GM21515 (cell line): ENCODE data around the gene JPH4.
"Not testable (repeated sequence)": the region's sequence is repeated elsewhere in the genome, so short reads cannot be mapped to it uniquely, and the experiment has no call there.

ENCODE experiments used
- ATAC-seq: cut with Tn5 transposase; IDR thresholded peaks from one replicate; pipeline ENCODE4 v1.9.1; 2021; ENCODE audit not compliant: unreplicated experiment

JPH4 gene

DNA sequence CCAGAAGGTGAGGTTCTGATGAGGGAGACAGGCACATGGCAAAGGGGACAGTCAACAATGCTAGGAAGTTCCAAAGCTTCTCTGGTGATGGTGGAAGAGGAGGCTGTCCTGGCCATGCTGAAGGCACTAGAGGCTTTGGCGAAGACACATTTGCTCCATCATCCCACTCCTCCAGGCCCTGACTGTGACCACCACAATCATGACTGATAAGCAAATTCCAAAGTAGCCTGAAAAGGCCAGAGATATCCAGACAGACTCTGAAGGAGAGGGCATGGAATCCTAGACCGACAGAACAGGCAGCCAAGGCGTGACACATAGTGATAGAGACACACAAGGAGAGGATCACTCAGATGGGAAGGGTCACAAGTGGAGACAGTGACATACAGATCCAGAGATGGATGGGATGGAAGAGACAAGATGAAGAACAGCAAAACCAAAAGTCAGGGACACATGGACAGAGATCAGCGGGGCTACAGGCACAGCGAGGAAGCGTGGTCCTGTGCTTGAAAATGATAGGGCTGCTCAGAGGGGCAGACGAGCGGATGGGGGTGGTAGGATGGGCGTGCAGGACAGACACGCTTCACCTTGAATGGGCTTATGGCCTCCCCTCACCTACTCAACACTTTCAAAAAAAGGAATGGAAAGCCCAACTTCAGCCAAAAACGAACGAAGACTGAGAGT is 28.3 kb downstream of the JPH4 start:
- ATAC-seq = no peak

DNA sequence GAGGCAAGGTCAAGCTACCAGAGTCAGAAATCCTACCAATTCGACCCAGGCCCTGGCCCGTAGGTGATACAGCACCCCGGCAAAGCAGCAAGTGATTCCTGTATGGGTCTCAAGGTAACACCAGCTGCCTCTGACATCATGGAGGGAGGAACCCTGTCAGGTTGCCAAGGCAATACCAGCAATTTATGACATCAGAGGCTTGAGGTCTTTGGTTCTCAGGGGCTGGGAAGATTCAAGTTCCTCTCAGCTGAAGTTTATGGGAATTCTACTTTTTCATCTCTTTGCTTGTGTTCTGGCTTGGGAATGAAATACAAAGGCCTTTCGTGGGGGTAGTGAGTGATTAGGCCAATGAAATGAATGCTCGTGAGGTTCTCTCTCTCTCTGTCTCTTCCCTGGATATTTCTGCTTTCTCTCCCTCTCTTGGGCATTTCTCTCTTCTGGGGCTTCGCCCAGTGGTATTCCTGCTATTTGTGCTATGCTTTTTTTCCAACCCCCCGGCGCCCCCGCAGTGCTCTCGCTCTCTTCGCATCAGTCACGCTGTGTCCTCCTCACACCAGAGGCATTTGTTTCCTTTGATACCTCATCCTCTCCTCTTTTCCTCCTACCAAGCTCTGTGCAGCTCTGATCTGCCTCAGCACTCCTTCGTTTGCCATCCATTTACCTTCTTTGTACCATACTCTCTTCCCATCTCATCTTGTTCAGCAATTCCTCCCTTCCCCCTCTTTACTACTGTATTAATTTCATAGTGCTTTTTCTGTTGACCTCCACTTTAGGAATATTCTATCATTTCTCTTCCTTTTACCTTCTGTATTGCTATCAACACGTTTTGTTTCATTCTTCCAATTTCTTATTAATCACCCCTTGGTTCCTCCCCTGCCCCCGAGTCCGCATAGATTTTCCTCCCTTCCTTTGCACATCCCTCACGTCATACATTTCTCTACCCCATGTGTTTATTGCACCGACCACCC is 30.0 kb downstream of the JPH4 start:
- no peak for ATAC-seq

DNA sequence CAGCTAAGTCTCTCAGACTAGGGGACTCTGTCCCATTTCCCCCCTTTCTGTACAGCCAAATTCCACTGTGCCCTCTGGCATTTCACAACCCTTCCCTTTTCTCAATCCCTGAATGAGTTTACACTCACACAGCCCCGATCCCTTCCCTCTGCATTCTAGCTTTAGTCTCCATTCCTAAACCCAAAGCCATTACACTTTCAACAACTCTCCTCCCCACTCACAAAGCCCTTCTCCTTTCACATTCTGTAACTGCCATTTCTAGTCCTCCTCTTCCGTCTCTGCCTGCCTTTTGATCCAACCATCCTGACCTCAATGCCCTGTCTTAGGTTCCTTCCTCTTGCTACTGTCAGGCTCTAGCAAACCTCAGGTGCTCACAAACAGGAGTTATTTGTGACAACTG is 30.7 kb downstream of the JPH4 start:
- ATAC-seq = no peak

DNA sequence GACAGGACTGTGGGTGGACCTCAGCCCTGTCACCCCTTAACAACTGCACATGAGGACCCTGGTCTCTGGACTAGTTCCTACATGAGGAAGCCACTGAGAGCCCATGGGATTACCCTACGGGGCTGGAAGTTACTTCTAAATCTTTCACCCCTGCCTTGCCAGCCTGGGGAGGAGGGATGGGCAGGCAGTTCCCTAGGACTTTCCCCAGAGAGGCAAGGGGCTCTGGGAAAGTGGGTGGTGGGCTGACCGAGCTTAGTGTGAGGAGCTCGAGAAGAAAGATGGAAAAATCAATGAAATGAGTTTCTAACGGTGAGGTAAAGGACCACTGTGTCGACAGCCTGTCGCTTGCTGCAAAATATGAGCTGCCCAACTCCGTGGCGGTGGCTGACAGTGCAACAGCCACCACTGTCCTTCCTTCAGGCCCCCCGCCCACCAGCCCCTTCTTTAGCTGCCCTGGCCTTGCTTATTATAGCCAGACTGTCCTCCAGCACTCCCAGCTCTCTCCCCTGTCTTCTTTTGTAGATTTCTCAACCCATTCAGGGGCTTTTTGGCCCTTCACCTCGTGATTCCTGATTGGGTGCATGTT is 32.0 kb downstream of the JPH4 start:
- ATAC-seq = no peak

DNA sequence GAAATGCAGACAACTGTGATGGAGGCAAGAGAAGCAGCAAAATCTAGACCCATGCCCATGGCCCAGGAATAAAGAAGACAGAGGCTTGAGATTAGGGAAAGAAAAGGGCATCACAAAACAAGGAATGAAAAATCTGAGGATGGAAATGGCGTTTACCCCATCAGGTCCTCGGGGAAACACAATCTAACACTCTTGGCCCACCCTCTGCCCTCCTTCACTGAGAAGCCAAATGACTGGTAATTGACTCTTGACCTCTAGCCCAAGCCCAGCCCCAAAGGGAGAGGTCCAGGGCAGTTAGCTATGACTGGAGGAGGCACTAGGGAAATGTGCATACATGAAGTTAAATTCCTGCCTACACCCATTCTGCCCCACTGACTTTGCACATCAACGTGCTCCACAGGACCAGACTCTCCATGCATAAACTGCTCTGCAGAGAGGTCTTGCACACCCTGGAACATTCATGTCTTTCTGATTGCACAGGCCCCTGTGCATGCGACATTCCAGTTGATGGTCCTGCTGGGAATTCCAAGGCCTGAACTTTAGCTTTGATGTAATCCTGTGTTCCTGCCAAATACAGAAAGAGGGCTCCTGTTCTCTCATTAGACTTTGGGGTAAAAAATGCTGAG is 32.7 kb downstream of the JPH4 start:
- no peak for ATAC-seq

DNA sequence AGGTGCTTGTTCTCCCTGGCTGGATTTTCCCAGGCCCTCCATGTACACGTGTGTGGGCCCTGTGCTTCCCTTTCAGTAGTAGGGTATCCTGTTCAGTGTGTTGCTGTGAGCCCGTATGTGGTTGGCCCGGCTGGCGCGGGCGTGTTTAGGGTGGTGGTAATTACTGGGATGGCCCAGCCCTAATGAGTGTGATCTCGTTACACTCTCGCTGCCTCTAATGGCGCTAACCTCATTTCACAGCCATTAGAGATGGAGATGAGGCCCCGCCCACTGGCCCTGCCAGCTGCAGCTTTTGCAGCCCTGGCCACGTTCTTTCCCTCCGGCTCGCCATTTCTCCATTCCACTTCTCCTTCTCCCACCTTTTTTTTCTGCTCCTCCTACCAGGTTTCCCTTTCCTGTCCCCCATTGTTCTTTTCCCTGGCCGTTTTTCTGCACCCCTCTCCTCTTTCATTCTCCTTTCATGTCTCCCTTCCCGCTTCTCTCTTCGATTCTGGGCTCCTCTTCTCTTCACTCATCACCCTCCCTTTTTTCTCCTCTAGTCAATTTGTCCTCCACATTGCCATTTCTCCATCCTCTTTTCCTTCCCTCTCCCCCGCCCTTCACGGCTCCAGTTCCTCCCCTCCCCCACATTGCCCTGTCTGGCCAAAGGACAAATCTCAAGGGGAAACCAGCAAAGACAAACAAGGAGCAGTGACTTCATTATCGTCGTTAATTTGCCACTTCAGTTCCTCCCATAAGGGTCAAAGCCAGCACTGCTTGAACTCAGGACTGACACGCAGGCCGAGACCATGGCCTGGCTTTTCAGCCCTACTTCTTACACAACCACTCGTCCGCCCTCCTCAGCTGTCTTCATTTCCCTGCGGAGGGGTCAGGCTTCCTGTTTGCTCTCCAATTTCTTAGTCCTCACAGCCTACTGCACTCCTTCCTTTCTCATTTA is 33.8 kb downstream of the JPH4 start:
- no peak for ATAC-seq

DNA sequence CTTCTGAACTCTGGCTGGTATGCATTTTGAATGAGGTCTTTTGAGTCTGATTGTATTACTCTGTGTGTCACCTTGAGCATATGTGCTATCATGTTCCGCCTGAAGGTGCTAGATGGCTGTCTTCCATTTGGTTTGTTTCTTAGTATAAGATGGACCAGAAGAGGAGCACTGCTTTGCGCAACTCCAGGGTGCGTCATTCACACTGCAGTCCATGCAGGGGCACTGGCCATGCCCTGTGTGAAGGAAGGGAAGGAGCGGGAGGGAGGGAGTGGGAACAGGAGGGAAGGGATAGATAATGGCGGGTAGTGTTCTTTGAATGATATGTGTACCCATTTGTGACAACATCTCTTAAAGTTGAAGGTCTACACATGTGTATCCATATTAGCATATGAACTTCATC is 35.2 kb downstream of the JPH4 start:
- no peak for ATAC-seq

DNA sequence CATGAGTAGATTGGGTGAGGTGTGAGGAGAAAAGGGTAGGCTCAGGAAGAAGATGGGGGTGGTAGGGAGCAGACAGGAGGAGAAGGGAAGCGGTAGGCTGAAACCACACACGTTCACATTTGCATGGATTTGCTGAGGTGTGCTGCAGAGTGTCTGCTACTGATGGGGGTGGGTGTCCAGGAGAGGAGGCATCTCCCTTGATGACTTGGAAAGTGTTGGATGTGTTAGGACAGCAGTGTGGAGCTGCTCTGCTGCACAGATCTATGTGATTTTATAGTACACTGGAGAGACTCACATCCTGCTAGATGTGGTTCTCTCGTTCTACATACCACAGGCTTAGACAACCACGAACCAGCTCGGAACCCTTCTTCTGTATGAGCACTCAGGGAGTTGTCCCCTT is 36.3 kb downstream of the JPH4 start:
- no peak for ATAC-seq

DNA sequence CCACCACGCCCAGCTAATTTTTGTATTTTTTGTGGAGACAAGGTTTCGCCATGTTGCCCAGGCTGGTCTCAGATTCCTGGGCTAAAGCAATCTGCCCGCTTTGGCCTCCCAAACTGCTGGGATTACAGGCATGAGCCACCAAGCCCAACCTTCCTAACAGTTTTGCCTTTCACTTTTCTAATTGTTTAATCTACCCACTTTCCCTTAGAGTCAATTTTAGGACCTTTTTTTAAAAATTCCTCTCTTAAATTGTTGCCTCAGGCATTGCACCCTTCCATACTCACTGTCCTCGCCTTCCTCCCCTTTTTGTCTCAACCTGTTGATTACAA is 38.5 kb downstream of the JPH4 start:
- ATAC-seq = no peak

DNA sequence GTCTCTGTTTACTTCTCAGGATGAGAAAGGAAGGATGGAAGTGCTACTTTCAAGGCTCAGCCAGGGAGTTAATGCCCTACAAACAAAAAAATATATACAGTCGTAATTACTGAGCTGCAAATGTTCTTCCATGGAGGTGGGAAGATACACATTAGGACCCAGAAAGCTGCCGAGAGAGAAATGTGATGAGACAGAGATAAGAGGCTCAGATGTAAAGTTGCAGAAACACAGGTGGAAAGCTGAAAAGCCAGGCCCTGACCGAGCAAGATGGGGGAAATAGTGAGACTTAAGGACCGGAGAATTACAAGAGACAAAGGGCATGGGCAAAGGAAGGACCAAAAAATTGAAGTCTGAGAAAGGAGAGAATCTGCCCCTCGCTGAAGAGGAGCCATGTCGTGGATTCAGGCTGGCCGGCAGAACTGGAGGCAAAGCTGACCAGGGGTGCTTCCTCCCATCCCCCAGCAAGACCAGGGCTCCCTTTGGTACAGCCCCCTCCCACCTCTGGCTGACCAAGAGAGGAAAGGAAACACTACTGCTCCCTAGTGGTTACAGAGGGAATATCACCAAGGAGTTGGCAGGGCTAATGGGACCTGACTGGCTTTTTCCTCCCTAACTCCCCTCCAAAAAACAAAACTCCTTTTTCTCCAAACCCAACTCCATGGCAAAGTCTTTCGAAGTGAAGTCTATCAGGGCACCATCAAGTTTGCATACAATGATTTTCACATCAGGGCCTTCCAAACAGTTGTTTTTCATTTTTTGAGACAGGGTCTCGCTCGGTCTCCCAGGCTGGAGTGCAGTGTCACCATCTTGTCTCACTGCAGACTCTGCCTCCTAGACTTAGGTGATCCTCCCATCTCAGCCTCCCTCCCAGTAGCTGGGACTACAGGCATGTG is 39.1 kb downstream of the JPH4 start:
- no peak for ATAC-seq

DNA sequence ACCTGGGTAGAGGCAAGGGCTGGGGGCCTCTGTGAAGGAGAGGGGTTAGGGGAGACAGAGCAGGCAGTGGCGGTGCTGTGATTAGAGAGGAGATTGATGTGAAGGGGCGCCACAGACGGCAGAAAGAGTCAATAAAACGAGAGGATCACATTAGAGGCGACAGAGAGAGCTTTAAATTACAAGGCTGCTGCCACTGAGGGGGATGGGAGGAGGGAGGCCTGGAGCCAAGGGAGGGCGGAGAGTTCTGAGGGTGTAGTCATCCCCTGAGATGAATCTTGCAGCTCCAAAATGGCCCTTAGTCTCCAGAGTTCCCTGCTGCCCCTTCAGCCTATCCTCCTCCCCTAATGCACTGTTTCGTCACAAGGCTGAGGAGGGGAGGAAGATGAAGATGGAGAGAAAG is 39.8 kb downstream of the JPH4 start:
- no peak for ATAC-seq

DNA sequence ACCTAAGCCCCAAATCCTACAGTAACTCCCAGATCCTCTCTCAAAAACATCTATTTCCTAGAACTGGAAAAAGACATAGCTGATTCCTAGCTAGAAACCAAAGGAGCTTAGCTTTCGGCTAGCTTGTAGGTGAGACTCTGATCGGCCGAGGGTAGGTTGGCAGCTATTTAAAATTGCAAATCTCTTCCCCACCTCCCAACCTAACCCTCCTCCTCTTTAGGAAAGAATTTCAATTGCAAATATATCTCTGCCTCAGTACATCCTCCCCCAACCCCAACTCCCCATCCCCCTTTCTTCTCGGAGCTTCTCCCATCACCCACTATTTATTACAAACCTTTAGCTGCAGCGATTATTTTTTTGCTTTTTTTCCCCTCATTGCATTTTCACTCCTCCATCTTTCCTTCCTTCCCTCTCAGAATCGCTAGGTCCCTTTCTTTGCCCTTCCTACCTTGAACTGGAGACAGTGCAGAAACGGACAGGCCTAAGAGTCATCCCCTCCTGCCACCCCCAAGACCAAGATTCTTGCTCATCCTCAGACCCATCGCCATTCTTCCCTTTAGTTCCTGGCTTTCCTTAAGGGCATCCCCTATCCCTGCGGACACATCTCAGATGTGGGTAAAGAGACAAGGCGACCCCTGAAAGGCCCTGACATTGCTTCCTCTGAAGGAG is 40.4 kb downstream of the JPH4 start:
- ATAC-seq = no peak

DNA sequence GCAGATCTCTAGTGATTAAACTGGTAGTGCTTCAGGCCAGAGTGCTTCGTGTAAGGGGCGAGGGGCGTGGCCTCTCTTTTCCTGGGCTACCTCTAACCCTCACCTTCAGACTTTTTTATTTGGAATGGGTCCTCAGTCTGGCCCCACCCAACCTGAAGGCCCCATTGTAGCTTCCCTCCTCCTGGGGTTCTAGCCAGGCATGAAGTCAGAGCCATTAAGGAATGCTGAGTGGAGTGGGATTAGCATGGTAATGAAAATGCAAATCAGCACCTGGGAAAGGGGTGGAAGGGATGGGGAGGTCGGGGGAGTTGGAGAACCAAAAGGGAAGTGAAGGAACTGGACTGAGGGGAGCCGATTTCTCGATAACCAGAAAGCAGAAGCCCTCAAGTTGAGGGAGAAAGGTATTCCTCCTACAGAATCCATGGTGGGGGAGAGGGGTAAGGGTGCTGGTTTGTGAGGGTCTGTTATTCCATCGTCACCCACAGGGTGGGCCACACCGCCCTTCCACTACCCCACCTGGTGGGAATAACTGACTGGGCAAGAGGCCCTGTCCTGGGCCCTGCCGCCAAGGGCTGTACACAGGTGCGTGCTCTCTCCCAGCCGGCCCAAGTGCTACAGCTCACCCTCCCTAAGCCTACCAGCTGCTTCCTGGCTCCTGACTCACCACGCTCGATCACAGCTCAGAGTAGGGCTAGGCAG is 41.1 kb downstream of the JPH4 start:
- no peak for ATAC-seq

DNA sequence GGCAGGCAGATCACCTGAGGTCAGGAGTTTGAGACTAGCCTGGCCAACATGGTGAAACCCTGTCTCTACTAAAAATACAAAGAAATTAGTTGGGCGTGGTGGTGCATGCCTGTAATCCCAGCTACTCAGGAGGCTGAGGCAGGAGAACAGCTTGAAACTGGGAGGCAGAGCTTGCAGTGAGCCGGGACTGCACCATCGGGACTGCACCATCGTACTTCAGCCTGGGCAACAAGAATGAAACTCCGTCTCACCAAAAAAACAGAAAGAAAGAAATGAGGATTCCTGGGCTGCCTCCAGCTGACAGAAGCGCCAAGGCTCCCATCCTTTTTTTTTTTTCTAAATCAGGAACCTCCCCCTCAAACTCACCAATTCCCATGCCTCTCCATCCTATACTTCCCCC is 41.7 kb downstream of the JPH4 start:
- ATAC-seq = not testable (repeated sequence)

DNA sequence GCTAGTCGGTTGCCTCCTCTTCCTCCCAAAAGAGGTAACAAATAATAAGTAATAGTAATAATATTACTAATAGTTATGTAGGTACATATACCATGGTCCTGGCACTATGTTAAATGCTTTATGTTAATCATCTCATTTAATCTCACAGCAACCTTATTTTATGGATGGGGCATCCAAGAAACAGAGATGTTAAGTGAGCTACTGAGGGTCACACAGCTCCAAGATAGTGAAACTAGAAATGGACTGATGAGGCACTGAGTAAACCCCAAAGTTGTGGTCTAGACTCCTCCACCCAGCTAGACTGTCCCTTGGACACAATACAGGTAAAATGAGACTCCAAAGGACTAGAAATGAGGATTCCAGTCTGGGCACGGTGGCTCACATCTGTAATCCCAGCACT is 42.1 kb downstream of the JPH4 start:
- no peak for ATAC-seq

DNA sequence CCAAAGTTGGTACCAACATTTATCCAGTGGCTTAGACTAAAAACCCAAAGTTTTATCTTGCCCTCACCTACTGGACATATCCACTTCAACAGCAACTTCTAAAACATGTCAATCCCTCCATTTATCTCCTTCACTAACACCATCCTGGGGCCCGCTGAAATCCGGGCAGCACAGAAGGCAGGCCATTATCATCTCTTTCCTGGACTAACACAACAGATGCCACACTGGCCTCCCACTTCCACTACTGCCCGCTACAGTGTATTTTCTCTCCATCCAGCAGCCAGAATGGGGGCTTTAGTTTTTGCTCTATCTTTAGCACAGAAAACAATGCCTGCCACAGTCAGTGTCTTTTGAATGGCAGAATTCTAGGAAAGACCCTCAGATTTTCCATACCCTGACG is 42.6 kb downstream of the JPH4 start:
- no peak for ATAC-seq

DNA sequence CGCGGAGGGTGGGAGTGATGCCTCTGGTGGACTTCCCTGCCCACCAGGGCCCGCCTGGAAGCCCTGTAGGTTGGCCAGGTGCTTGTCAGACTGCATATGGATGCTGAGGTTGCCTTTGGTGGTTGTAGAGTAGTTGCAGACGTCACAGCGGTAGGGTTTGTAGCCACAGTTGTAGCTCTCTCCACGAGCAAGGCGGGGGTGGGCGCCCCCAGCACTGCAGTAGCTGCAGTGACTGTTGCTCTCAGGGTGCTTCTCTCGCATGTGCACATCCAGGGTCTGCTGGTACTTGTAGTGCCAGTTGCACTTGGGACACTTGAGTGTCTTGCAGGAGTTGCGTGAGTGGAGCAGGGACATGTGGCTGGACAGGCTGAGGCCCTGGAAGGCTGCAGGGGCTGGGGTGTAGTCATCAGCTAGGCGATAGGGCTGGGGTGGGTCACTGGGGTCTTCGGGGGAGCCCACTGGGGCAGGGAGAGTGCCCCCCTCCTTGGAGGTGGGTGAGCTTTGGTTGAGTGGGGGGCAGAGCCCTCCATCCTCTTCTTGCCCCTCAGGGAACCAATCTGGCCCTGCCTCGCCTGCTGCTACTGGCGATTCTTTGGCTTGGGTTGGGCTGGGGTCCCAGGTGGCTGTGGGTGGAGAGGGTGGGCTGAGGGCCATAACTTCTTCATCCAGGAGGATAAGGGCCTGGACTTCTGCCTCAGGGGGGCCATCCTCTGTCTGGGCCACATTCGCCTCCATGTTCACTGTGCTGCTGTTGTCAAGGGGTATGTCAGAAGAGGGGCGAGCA is 44.7 kb downstream of the JPH4 start:
- ATAC-seq = no peak

DNA sequence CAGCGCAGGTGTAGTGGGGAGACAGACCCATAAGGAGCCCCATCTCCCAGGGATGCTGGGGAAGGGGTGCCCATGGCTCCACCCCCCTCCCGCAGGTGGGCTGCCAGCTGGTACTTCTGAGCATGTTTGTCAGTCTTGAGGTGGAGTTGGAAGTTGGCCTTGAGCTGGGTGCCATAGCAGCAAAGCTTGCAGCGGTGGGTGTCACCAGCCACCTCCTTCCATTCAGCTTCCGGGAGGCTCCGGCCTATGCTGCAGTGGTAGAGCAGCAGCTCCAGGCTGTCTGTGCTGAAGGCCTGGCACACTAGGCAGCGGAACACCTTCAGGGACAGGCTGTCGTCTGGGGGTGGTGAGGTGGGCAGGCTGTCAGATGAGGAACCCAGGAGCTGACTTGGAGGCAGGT is 45.9 kb downstream of the JPH4 start:
- no peak for ATAC-seq
